K562 (cell line): Measurements from ENCODE around the gene PTAR1.

Experiments used
- CEBPB ChIP-seq: fragments of 450-650 bp; IDR thresholded peaks from 2 replicates; pipeline ENCODE4 v1.6.1; 2016; ENCODE audit warnings: missing genetic modification characterization, missing compliant biosample characterization
- CREM ChIP-seq: IDR thresholded peaks from 2 replicates; pipeline ENCODE4 v1.6.1; 2014; ENCODE audit warnings: antibody characterized with exemption, low read depth
- CTCF ChIP-seq, 3 experiments: IDR thresholded peaks in 2 of 3; conservative IDR thresholded peaks in 1 of 3; 2 replicates each; pipeline ENCODE4 v1.5.1; 2011 to 2012; ENCODE audit warnings: low read length in 3 of 3, mild to moderate bottlenecking in 3 of 3, control low read depth in 2 of 3, improper control_type of control experiment in 1 of 3, inconsistent platforms in 1 of 3, low read depth in 1 of 3, mixed read lengths in 1 of 3, moderate library complexity in 1 of 3; ENCODE audit not compliant: insufficient read depth in 2 of 3
- FOXA3 ChIP-seq, 2 experiments: fragments of 450-650 bp in 1 of 2; sonication (generic) in 1 of 2; formaldehyde crosslinking; IDR thresholded peaks in 1 of 2; conservative IDR thresholded peaks in 1 of 2; 2 replicates each; pipeline versions ENCODE4 v1.4.0 to v1.8.0; 2020 to 2022; ENCODE audit warnings: mild to moderate bottlenecking in 2 of 2, missing genetic modification reagents in 1 of 2
- IFI16 ChIP-seq: fragments of 250-450 bp; sonication (Bioruptor Pico); IDR thresholded peaks from 2 replicates; pipeline ENCODE4 v2.1.2; 2022; ENCODE audit warnings: mild to moderate bottlenecking, inconsistent platforms
- NFXL1 ChIP-seq: fragments of 450-650 bp; formaldehyde crosslinking; IDR thresholded peaks from 2 replicates; pipeline ENCODE4 v1.4.0; 2021; ENCODE audit warnings: mild to moderate bottlenecking
- ZNF263 ChIP-seq: sonication (generic); formaldehyde crosslinking; IDR thresholded peaks from 2 replicates; pipeline ENCODE4 v1.8.0; 2022; ENCODE audit warnings: mild to moderate bottlenecking, missing genetic modification reagents, borderline replicate concordance
- ZNF41 ChIP-seq: fragments of 250-450 bp; sonication (Bioruptor Pico); conservative IDR thresholded peaks from 2 replicates; pipeline ENCODE4 v1.4.0; 2020; ENCODE audit warnings: mild to moderate bottlenecking
- TF ChIP-seq, protein P1 (sequence below): IDR thresholded peaks from 3 replicates; pipeline ENCODE4 v1.6.1; 2011; ENCODE audit warnings: borderline replicate concordance, mild to moderate bottlenecking, moderate library complexity; ENCODE audit not compliant: insufficient read length; ENCODE audit errors: extremely low read depth
- TF ChIP-seq, protein P2 (sequence below), 3 experiments: fragments of 200-800 bp in 1 of 3; fragments of 250-450 bp in 1 of 3; fragments of 450-650 bp in 1 of 3; sonication (Bioruptor Pico) in 1 of 3; sonication (Bioruptor generic) in 1 of 3; formaldehyde crosslinking in 1 of 3; IDR thresholded peaks; 2 replicates each; pipeline versions ENCODE4 v1.6.1 to v1.8.0; 2016 to 2022; ENCODE audit warnings: mild to moderate bottlenecking in 2 of 3, missing genetic modification characterization in 2 of 3, missing compliant biosample characterization in 1 of 3, moderate library complexity in 1 of 3

DNA sequence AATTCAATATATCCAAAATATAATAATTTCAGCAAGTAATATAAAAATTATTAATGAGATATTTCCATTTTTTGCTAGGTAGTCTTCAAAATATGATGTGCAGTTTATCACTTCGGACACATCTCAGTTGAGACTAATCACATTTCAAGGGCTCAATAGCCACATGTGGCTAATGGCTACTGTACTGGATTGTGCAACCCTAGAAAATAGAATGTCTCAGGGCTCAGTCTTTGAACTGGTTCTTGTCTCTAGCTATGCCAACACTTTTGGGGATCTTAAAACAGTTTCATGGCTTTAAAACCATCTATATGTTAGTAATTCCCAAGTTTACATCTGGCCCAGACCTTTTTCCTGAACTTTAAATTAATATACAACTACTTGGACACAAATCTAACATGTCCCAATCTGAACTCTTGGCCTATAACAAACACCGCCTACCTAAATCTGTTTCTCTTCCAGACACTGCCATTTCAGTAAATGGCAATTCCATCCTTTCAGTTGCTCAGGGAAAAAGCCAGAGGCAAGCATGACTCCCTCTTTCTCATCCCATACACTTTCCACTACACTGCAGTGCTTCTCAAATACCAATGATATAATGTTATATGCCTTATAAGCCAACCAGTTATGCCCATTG is 18.8 kb downstream of the PTAR1 start:
- TF ChIP-seq CREM (no peak), IFI16 (no peak), NFXL1 (CRISPR knock-in tag) (no peak), CEBPB (tag) (no peak), CTCF (IDR thresholded peaks at IDR 0.05 in 2 of 3, conservative IDR thresholded peaks at IDR 0.05 in 1 of 3; ENCODE audit: insufficient read depth in 2 of 3, low read depth in 1 of 3, low read length in 3 of 3) (no peak), ZNF263 (CRISPR knock-in tag) (no peak), ZNF41 (CRISPR knock-in tag) (no peak), FOXA3 (CRISPR knock-in tag; conservative IDR thresholded peaks at IDR 0.05 in 1 of 2, IDR thresholded peaks at IDR 0.05 in 1 of 2) (no peak)
- TF ChIP-seq, protein P1, sequence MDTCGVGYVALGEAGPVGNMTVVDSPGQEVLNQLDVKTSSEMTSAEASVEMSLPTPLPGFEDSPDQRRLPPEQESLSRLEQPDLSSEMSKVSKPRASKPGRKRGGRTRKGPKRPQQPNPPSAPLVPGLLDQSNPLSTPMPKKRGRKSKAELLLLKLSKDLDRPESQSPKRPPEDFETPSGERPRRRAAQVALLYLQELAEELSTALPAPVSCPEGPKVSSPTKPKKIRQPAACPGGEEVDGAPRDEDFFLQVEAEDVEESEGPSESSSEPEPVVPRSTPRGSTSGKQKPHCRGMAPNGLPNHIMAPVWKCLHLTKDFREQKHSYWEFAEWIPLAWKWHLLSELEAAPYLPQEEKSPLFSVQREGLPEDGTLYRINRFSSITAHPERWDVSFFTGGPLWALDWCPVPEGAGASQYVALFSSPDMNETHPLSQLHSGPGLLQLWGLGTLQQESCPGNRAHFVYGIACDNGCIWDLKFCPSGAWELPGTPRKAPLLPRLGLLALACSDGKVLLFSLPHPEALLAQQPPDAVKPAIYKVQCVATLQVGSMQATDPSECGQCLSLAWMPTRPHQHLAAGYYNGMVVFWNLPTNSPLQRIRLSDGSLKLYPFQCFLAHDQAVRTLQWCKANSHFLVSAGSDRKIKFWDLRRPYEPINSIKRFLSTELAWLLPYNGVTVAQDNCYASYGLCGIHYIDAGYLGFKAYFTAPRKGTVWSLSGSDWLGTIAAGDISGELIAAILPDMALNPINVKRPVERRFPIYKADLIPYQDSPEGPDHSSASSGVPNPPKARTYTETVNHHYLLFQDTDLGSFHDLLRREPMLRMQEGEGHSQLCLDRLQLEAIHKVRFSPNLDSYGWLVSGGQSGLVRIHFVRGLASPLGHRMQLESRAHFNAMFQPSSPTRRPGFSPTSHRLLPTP: no peak
- TF ChIP-seq, protein P2, sequence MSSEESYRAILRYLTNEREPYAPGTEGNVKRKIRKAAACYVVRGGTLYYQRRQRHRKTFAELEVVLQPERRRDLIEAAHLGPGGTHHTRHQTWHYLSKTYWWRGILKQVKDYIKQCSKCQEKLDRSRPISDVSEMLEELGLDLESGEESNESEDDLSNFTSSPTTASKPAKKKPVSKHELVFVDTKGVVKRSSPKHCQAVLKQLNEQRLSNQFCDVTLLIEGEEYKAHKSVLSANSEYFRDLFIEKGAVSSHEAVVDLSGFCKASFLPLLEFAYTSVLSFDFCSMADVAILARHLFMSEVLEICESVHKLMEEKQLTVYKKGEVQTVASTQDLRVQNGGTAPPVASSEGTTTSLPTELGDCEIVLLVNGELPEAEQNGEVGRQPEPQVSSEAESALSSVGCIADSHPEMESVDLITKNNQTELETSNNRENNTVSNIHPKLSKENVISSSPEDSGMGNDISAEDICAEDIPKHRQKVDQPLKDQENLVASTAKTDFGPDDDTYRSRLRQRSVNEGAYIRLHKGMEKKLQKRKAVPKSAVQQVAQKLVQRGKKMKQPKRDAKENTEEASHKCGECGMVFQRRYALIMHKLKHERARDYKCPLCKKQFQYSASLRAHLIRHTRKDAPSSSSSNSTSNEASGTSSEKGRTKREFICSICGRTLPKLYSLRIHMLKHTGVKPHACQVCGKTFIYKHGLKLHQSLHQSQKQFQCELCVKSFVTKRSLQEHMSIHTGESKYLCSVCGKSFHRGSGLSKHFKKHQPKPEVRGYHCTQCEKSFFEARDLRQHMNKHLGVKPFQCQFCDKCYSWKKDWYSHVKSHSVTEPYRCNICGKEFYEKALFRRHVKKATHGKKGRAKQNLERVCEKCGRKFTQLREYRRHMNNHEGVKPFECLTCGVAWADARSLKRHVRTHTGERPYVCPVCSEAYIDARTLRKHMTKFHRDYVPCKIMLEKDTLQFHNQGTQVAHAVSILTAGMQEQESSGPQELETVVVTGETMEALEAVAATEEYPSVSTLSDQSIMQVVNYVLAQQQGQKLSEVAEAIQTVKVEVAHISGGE (CRISPR knock-in tag; IDR thresholded peaks at IDR 0.05): no peak
